ENCODE data around the gene CEP350. TPM values are rescaled to one million over a fixed set of nuclear protein-coding genes. Genes with fewer than 3 reads are reported as not detected.

Gene CEP350
- total RNA-seq, 8 experiments from 2014 or later, result 21.8 to 65.4 (median 49.5) TPM

GRCh38 chr1:180057883-180058396 is 103.3 kb downstream of the CEP350 start:
- no peak overlapping the region for H3K27ac ChIP-seq
- in situ Hi-C loops (cut with MboI; ENCODE audit: low pct_unique_long_range_greater_than_20kb in 2 of 9, low sequenced_read_pairs in 9 of 9, unreplicated experiment in 9 of 9), result loop anchor here in 1 of 9 experiments (25.0 kb wide), 1 partner anchor 104 kb away; the partner anchor contains the start of gene QSOX1
- no peak for ATAC-seq (replicated peaks in 6 of 8)
- no peak overlapping the region for H3K4me3 ChIP-seq
- H3K4me1 ChIP-seq (replicated peaks in 1 of 2), result no peaks in the 10 kb centered on the region

GRCh38 chr1:180061019-180061418 is 106.4 kb downstream of the CEP350 start:
- 83 to 100% (median 100%) methylated on average over 1 of the region's 1 CpG; no CpG with 5 or more reads in 3 of the 10 experiments for WGBS, 10 experiments
- no peaks in the 10 kb centered on the region for H3K4me1 ChIP-seq (replicated peaks in 1 of 2)
- in situ Hi-C loops (cut with MboI; ENCODE audit: low pct_unique_long_range_greater_than_20kb in 2 of 9, low sequenced_read_pairs in 9 of 9, unreplicated experiment in 9 of 9), result loop anchor here in 1 of 9 experiments (25.0 kb wide), 1 partner anchor 101 kb away; the partner anchor contains the start of gene QSOX1

GRCh38 chr1:180062452-180062971 is 107.9 kb downstream of the CEP350 start:
- 75 to 100% (median 100%) methylated on average over 1 to 3 of the region's 3 CpGs for WGBS, 10 experiments
- in situ Hi-C loops (cut with MboI; ENCODE audit: low pct_unique_long_range_greater_than_20kb in 2 of 9, low sequenced_read_pairs in 9 of 9, unreplicated experiment in 9 of 9), result loop anchor here in 1 of 9 experiments (25.0 kb wide), 1 partner anchor 100 kb away; the partner anchor contains the start of gene QSOX1
- no peaks in the 10 kb centered on the region for H3K4me1 ChIP-seq (replicated peaks in 1 of 2)
- no peak overlapping the region for H3K27ac ChIP-seq
- no peak overlapping the region for H3K4me3 ChIP-seq
- ATAC-seq (replicated peaks in 6 of 8), result no peak

More at GRCh38 chr1:180061019-180061418, 106.4 kb downstream of the CEP350 start:
- no peak for ATAC-seq (replicated peaks in 6 of 8)
- Histone ChIP-seq H3K4me3 (no peak overlapping the region), H3K27ac (no peak overlapping the region)

GRCh38 chr1:180065408-180065807 is 110.8 kb downstream of the CEP350 start:
- in situ Hi-C loops (cut with MboI; ENCODE audit: low pct_unique_long_range_greater_than_20kb in 2 of 9, low sequenced_read_pairs in 9 of 9, unreplicated experiment in 9 of 9), result loop anchor here in 1 of 9 experiments (25.0 kb wide), 1 partner anchor 97 kb away; the partner anchor contains the start of gene QSOX1
- H3K4me3 ChIP-seq, result no peak overlapping the region
- ATAC-seq (replicated peaks in 6 of 8), result no peak
- H3K4me1 ChIP-seq (replicated peaks in 1 of 2), result no peaks in the 10 kb centered on the region
- H3K27ac ChIP-seq, result no peak overlapping the region
- 70 to 100% (median 95%) methylated on average over 1 to 4 of the region's 4 CpGs; no CpG with 5 or more reads in 2 of the 10 experiments for WGBS, 10 experiments

- in situ Hi-C loops (cut with MboI; ENCODE audit: low pct_unique_long_range_greater_than_20kb in 2 of 9, low sequenced_read_pairs in 9 of 9, unreplicated experiment in 9 of 9), result loop anchor here in 1 of 9 experiments (25.0 kb wide), 1 partner anchor 96 kb away; the partner anchor contains the start of gene QSOX1
- no peaks in the 10 kb centered on the region for H3K4me1 ChIP-seq (replicated peaks in 1 of 2)
- 40 to 96% (median 76%) methylated on average over 1 to 3 of the region's 3 CpGs for WGBS, 10 experiments
- no peak overlapping the region for H3K27ac ChIP-seq
- ATAC-seq (replicated peaks in 6 of 8), result no peak
- H3K4me3 ChIP-seq, result no peak overlapping the region
Measured at GRCh38 chr1:180066150-180066549, 111.5 kb downstream of the CEP350 start.

- no peak overlapping the region for H3K27ac ChIP-seq
- WGBS, 10 experiments, result 55 to 100% (median 78%) methylated on average over 2 to 6 of the region's 6 CpGs
- H3K4me1 ChIP-seq (replicated peaks in 1 of 2), result no peaks in the 10 kb centered on the region
- in situ Hi-C loops (cut with MboI; ENCODE audit: low pct_unique_long_range_greater_than_20kb in 2 of 9, low sequenced_read_pairs in 9 of 9, unreplicated experiment in 9 of 9), result loop anchor here in 1 of 9 experiments (25.0 kb wide), 1 partner anchor 92 kb away; the partner anchor contains the start of gene QSOX1
- no peak overlapping the region for H3K4me3 ChIP-seq
- ATAC-seq (replicated peaks in 6 of 8), result no peak
Measured at GRCh38 chr1:180070286-180070685, 115.7 kb downstream of the CEP350 start.

- no peak for ATAC-seq (replicated peaks in 6 of 8)
- WGBS, 10 experiments, result 74 to 100% (median 93%) methylated on average over 3 to 5 of the region's 5 CpGs
- Histone ChIP-seq H3K4me3 (no peak overlapping the region), H3K4me1 (replicated peaks in 1 of 2) (no peaks in the 10 kb centered on the region), H3K27ac (no peak overlapping the region)
- in situ Hi-C loops (cut with MboI; ENCODE audit: low pct_unique_long_range_greater_than_20kb in 2 of 9, low sequenced_read_pairs in 9 of 9, unreplicated experiment in 9 of 9), result loop anchor here in 1 of 9 experiments (25.0 kb wide), 1 partner anchor 91 kb away; the partner anchor contains the start of gene QSOX1
Measured at GRCh38 chr1:180071759-180072158, 117.1 kb downstream of the CEP350 start.

- Histone ChIP-seq H3K27ac (no peak overlapping the region), H3K4me3 (no peak overlapping the region), H3K4me1 (replicated peaks in 1 of 2) (no peaks in the 10 kb centered on the region)
- in situ Hi-C loops (cut with MboI; ENCODE audit: low pct_unique_long_range_greater_than_20kb in 2 of 9, low sequenced_read_pairs in 9 of 9, unreplicated experiment in 9 of 9), result loop anchor here in 1 of 9 experiments (25.0 kb wide), 1 partner anchor 93 kb away; no protein-coding TSS in a partner anchor
- WGBS, 10 experiments, result 40 to 100% (median 100%) methylated on average over 1 of the region's 1 CpG; no CpG with 5 or more reads in 7 of the 10 experiments
- no peak for ATAC-seq (replicated peaks in 6 of 8)
Measured at GRCh38 chr1:180080439-180080838, 125.8 kb downstream of the CEP350 start.

GRCh38 chr1:180081474-180081873 is 126.9 kb downstream of the CEP350 start:
- no peak for ATAC-seq (replicated peaks in 6 of 8)
- in situ Hi-C loops (cut with MboI; ENCODE audit: low pct_unique_long_range_greater_than_20kb in 2 of 9, low sequenced_read_pairs in 9 of 9, unreplicated experiment in 9 of 9), result loop anchor here in 1 of 9 experiments (25.0 kb wide), 1 partner anchor 94 kb away; no protein-coding TSS in a partner anchor
- no peaks in the 10 kb centered on the region for H3K4me1 ChIP-seq (replicated peaks in 1 of 2)

GRCh38 chr1:180083164-180083563 is 128.6 kb downstream of the CEP350 start:
- in situ Hi-C loops (cut with MboI; ENCODE audit: low pct_unique_long_range_greater_than_20kb in 2 of 9, low sequenced_read_pairs in 9 of 9, unreplicated experiment in 9 of 9), result loop anchor here in 1 of 9 experiments (25.0 kb wide), 1 partner anchor 96 kb away; no protein-coding TSS in a partner anchor
- ATAC-seq (replicated peaks in 6 of 8), result no peak
- no peak overlapping the region for H3K27ac ChIP-seq
- no peak overlapping the region for H3K4me3 ChIP-seq
- 23 to 100% (median 86%) methylated on average over 1 of the region's 1 CpG for WGBS, 10 experiments
- no peaks in the 10 kb centered on the region for H3K4me1 ChIP-seq (replicated peaks in 1 of 2)

More at GRCh38 chr1:180081474-180081873, 126.9 kb downstream of the CEP350 start:
- Histone ChIP-seq H3K27ac (no peak overlapping the region), H3K4me3 (no peak overlapping the region)
- WGBS, 10 experiments, result 47 to 100% (median 85%) methylated on average over 1 to 2 of the region's 2 CpGs

- ATAC-seq (replicated peaks in 6 of 8), result no peak
- no peak overlapping the region for H3K27ac ChIP-seq
- H3K4me1 ChIP-seq (replicated peaks in 1 of 2), result no peaks in the 10 kb centered on the region
- H3K4me3 ChIP-seq, result no peak overlapping the region
- 80 to 100% (median 100%) methylated on average over 1 of the region's 1 CpG; no CpG with 5 or more reads in 4 of the 10 experiments for WGBS, 10 experiments
- in situ Hi-C loops (cut with MboI; ENCODE audit: low pct_unique_long_range_greater_than_20kb in 2 of 9, low sequenced_read_pairs in 9 of 9, unreplicated experiment in 9 of 9), result loop anchor here in 1 of 9 experiments (25.0 kb wide), 1 partner anchor 98 kb away; no protein-coding TSS in a partner anchor
Measured at GRCh38 chr1:180084867-180085266, 130.3 kb downstream of the CEP350 start.

GRCh38 chr1:180085331-180085730 is 130.7 kb downstream of the CEP350 start:
- ATAC-seq (replicated peaks in 6 of 8), result no peak
- 72 to 100% (median 95%) methylated on average over 2 of the region's 2 CpGs; no CpG with 5 or more reads in 1 of the 10 experiments for WGBS, 10 experiments
- H3K27ac ChIP-seq, result no peak overlapping the region
- no peak overlapping the region for H3K4me3 ChIP-seq
- no peaks in the 10 kb centered on the region for H3K4me1 ChIP-seq (replicated peaks in 1 of 2)
- in situ Hi-C loops (cut with MboI; ENCODE audit: low pct_unique_long_range_greater_than_20kb in 2 of 9, low sequenced_read_pairs in 9 of 9, unreplicated experiment in 9 of 9), result loop anchor here in 1 of 9 experiments (25.0 kb wide), 1 partner anchor 98 kb away; no protein-coding TSS in a partner anchor

- WGBS, 10 experiments, result 88 to 100% (median 97%) methylated on average over 2 to 4 of the region's 4 CpGs
- ATAC-seq (replicated peaks in 6 of 8), result no peak
- H3K27ac ChIP-seq, result no peak overlapping the region
- no peak overlapping the region for H3K4me3 ChIP-seq
- no peaks in the 10 kb centered on the region for H3K4me1 ChIP-seq (replicated peaks in 1 of 2)
- in situ Hi-C loops (cut with MboI; ENCODE audit: low pct_unique_long_range_greater_than_20kb in 2 of 9, low sequenced_read_pairs in 9 of 9, unreplicated experiment in 9 of 9), result loop anchor here in 1 of 9 experiments (25.0 kb wide), 1 partner anchor 106 kb away; no protein-coding TSS in a partner anchor
Measured at GRCh38 chr1:180092931-180093650, 138.5 kb downstream of the CEP350 start.

Data from motor neuron (in vitro differentiated cells).